GM18502 (cell line): ENCODE data around the gene TRERF1.

Source experiments
- ATAC-seq: cut with Tn5 transposase; IDR thresholded peaks from one replicate; pipeline ENCODE4 v1.9.1; 2021; ENCODE audit warnings: mild to moderate bottlenecking; ENCODE audit not compliant: unreplicated experiment, poor library complexity

The TRERF1 gene

GRCh38 chr6:42280966-42281533 is 170.7 kb downstream of the TRERF1 start:
- ATAC-seq = no peak

GRCh38 chr6:42279966-42280629 is 171.6 kb downstream of the TRERF1 start:
- ATAC-seq = no peak

- ATAC-seq = no peak
These were observed 172.5 kb downstream of the TRERF1 start for GRCh38 chr6:42279144-42279781.

GRCh38 chr6:42278131-42278853 is 173.4 kb downstream of the TRERF1 start:
- ATAC-seq = no peak

- no peak for ATAC-seq
These were observed 175.5 kb downstream of the TRERF1 start for GRCh38 chr6:42276034-42276890.

- ATAC-seq = no peak
These were observed 176.2 kb downstream of the TRERF1 start for GRCh38 chr6:42275376-42276033.

- ATAC-seq = no peak
These were observed 176.8 kb downstream of the TRERF1 start for GRCh38 chr6:42274898-42275297.

GRCh38 chr6:42271834-42272805 is 179.6 kb downstream of the TRERF1 start:
- no peak for ATAC-seq

GRCh38 chr6:42269974-42270510 is 181.7 kb downstream of the TRERF1 start:
- peak; percentile 55 for ATAC-seq

- peak; percentile 92 for ATAC-seq
These were observed 182.2 kb downstream of the TRERF1 start for GRCh38 chr6:42269553-42269952.

GRCh38 chr6:42268835-42269204 is 182.9 kb downstream of the TRERF1 start:
- ATAC-seq = no peak

- ATAC-seq = no peak
These were observed 183.5 kb downstream of the TRERF1 start for GRCh38 chr6:42268016-42268834.

- no peak for ATAC-seq
These were observed 185.2 kb downstream of the TRERF1 start for GRCh38 chr6:42266538-42266937.

- no peak for ATAC-seq
These were observed 186.8 kb downstream of the TRERF1 start for GRCh38 chr6:42264852-42265390.

- ATAC-seq = no peak
These were observed 187.4 kb downstream of the TRERF1 start for GRCh38 chr6:42264162-42264851.

- no peak for ATAC-seq
These were observed 188.5 kb downstream of the TRERF1 start for GRCh38 chr6:42263165-42263728.
